SK-N-SH treated with all-trans-retinoic acid at 6 μM for 48 hours (cell line): ENCODE data around the gene PLXDC2.

Experiments
- ATAC-seq: fragments of 200-7000 bp; cut with Tn5 transposase; 3 replicates; pipeline ENCODE4 v1.9.1; 2020; ENCODE audit warnings: mild to moderate bottlenecking, moderate library complexity
- ARNTL ChIP-seq: fragments of 450-650 bp; formaldehyde crosslinking; IDR thresholded peaks from 2 replicates; pipeline ENCODE4 v1.5.0; 2020; ENCODE audit warnings: low read depth, mild to moderate bottlenecking, moderate library complexity, borderline replicate concordance
- BACH2 ChIP-seq: fragments of 250-450 bp; sonication (Bioruptor Pico); IDR thresholded peaks from 2 replicates; pipeline ENCODE4 v1.9.0; 2021; ENCODE audit warnings: mild to moderate bottlenecking, borderline replicate concordance
- CREB5 ChIP-seq: fragments of 250-450 bp; sonication (Bioruptor Pico); IDR thresholded peaks from 2 replicates; pipeline ENCODE4 v1.5.1; 2020; ENCODE audit warnings: low read depth, mild to moderate bottlenecking, moderate library complexity
- CSDC2 ChIP-seq: fragments of 250-450 bp; sonication (Bioruptor Pico); IDR thresholded peaks from 2 replicates; pipeline ENCODE4 v1.5.0; 2020; ENCODE audit warnings: mild to moderate bottlenecking, moderate library complexity
- ESRRG ChIP-seq: fragments of 250-450 bp; sonication (Bioruptor Pico); IDR thresholded peaks from 2 replicates; pipeline ENCODE4 v1.6.1; 2021; ENCODE audit warnings: mild to moderate bottlenecking
- GLIS3 ChIP-seq: fragments of 250-450 bp; sonication (Bioruptor Pico); IDR thresholded peaks from 2 replicates; pipeline ENCODE4 v1.5.0; 2020; ENCODE audit warnings: mild to moderate bottlenecking, moderate library complexity
- OSR1 ChIP-seq: fragments of 250-450 bp; sonication (Bioruptor Pico); IDR thresholded peaks from 2 replicates; pipeline ENCODE4 v1.8.0; 2022; ENCODE audit warnings: moderate library complexity, mild to moderate bottlenecking, inconsistent platforms
- PATZ1 ChIP-seq: fragments of 250-450 bp; sonication (Bioruptor Pico); IDR thresholded peaks from 2 replicates; pipeline ENCODE4 v1.8.0; 2020; ENCODE audit warnings: mild to moderate bottlenecking, moderate library complexity, borderline replicate concordance
- POU6F1 ChIP-seq: fragments of 250-450 bp; sonication (Bioruptor Pico); IDR thresholded peaks from 2 replicates; pipeline ENCODE4 v1.8.0; 2021; ENCODE audit warnings: low read depth, mild to moderate bottlenecking, moderate library complexity, borderline replicate concordance
- RARB ChIP-seq: fragments of 250-450 bp; sonication (Bioruptor Pico); IDR thresholded peaks from 2 replicates; pipeline ENCODE4 v1.8.0; 2021; ENCODE audit warnings: mild to moderate bottlenecking, moderate library complexity
- SNAI2 ChIP-seq: fragments of 250-450 bp; sonication (Bioruptor Pico); IDR thresholded peaks from 2 replicates; pipeline ENCODE4 v1.5.0; 2020; ENCODE audit warnings: mild to moderate bottlenecking, moderate library complexity
- TCF4 ChIP-seq: fragments of 250-450 bp; sonication (Bioruptor Pico); IDR thresholded peaks from 2 replicates; pipeline ENCODE4 v1.8.0; 2021; ENCODE audit warnings: mild to moderate bottlenecking, moderate library complexity, borderline replicate concordance
- TOX ChIP-seq: fragments of 250-450 bp; sonication (Bioruptor Pico); IDR thresholded peaks from 2 replicates; pipeline ENCODE4 v1.8.0; 2021; ENCODE audit warnings: mild to moderate bottlenecking, moderate library complexity, borderline replicate concordance
- ZC3H10 ChIP-seq: fragments of 250-450 bp; sonication (Bioruptor Pico); IDR thresholded peaks from 2 replicates; pipeline ENCODE4 v1.5.1; 2021; ENCODE audit warnings: mild to moderate bottlenecking, moderate library complexity
- ZFP3 ChIP-seq: fragments of 250-450 bp; sonication (Bioruptor Pico); IDR thresholded peaks from 2 replicates; pipeline ENCODE4 v1.5.0; 2020; ENCODE audit warnings: mild to moderate bottlenecking, moderate library complexity
- ZFP30 ChIP-seq: fragments of 450-650 bp; formaldehyde crosslinking; IDR thresholded peaks from 2 replicates; pipeline ENCODE4 v1.5.0; 2022; ENCODE audit warnings: mild to moderate bottlenecking, moderate library complexity
- ZNF565 ChIP-seq: fragments of 450-650 bp; formaldehyde crosslinking; conservative IDR thresholded peaks from 2 replicates; pipeline ENCODE4 v1.5.0; 2020; ENCODE audit warnings: low read depth, mild to moderate bottlenecking, moderate library complexity
- ZNF8 ChIP-seq: fragments of 450-650 bp; formaldehyde crosslinking; IDR thresholded peaks from 2 replicates; pipeline ENCODE4 v1.5.0; 2020; ENCODE audit warnings: mild to moderate bottlenecking, moderate library complexity
- TF ChIP-seq, protein P1 (sequence below): fragments of 250-450 bp; sonication (Bioruptor Pico); IDR thresholded peaks from 2 replicates; pipeline ENCODE4 v1.5.0; 2020; ENCODE audit warnings: mild to moderate bottlenecking, moderate library complexity
- TF ChIP-seq, protein P2 (sequence below): fragments of 250-450 bp; sonication (Bioruptor Pico); IDR thresholded peaks from 2 replicates; pipeline ENCODE4 v1.5.1; 2021; ENCODE audit warnings: mild to moderate bottlenecking, moderate library complexity

PLXDC2 gene

DNA sequence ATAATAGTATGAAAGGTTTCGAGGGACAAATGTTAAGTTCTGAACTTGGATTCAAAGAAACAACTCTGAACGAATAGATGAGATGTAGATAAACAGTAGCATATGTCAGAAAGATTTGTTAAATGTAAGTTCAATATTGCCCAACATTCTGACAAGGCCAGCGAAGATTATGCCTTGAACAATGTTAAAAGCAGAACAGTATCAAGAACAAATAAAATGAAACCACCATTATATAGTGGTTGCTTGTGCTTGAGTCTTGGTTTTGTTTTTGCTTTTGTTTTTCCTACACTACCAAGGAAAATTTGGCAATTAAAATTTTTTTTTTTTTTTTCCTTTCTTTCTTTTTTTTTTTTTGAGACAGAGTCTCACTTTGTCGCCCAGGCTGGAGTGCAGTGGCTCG lies 66.4 kb downstream of the PLXDC2 start:
- no peak for ATAC-seq
- TF ChIP-seq OSR1 (no peak), ZNF565 (CRISPR knock-in tag) (no peak), PATZ1 (CRISPR knock-in tag) (no peak), SNAI2 (no peak), RARB (no peak), CREB5 (no peak), ARNTL (CRISPR knock-in tag) (no peak), BACH2 (CRISPR knock-in tag) (no peak), ZFP3 (CRISPR knock-in tag) (no peak), CSDC2 (CRISPR knock-in tag) (no peak), ZFP30 (CRISPR knock-in tag) (no peak)

- ATAC-seq = no peak
- no peak for TF ChIP-seq TCF4 (CRISPR knock-in tag)
- no peak for TF ChIP-seq CSDC2 (CRISPR knock-in tag)
- TF ChIP-seq, protein P1, sequence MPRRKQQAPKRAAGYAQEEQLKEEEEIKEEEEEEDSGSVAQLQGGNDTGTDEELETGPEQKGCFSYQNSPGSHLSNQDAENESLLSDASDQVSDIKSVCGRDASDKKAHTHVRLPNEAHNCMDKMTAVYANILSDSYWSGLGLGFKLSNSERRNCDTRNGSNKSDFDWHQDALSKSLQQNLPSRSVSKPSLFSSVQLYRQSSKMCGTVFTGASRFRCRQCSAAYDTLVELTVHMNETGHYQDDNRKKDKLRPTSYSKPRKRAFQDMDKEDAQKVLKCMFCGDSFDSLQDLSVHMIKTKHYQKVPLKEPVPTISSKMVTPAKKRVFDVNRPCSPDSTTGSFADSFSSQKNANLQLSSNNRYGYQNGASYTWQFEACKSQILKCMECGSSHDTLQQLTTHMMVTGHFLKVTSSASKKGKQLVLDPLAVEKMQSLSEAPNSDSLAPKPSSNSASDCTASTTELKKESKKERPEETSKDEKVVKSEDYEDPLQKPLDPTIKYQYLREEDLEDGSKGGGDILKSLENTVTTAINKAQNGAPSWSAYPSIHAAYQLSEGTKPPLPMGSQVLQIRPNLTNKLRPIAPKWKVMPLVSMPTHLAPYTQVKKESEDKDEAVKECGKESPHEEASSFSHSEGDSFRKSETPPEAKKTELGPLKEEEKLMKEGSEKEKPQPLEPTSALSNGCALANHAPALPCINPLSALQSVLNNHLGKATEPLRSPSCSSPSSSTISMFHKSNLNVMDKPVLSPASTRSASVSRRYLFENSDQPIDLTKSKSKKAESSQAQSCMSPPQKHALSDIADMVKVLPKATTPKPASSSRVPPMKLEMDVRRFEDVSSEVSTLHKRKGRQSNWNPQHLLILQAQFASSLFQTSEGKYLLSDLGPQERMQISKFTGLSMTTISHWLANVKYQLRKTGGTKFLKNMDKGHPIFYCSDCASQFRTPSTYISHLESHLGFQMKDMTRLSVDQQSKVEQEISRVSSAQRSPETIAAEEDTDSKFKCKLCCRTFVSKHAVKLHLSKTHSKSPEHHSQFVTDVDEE (CRISPR knock-in tag) = no peak
- no peak for TF ChIP-seq TOX (CRISPR knock-in tag)
- TF ChIP-seq PATZ1 (CRISPR knock-in tag) = no peak
- TF ChIP-seq ZFP30 (CRISPR knock-in tag) = no peak
- no peak for TF ChIP-seq GLIS3 (CRISPR knock-in tag)
- TF ChIP-seq, protein P2, sequence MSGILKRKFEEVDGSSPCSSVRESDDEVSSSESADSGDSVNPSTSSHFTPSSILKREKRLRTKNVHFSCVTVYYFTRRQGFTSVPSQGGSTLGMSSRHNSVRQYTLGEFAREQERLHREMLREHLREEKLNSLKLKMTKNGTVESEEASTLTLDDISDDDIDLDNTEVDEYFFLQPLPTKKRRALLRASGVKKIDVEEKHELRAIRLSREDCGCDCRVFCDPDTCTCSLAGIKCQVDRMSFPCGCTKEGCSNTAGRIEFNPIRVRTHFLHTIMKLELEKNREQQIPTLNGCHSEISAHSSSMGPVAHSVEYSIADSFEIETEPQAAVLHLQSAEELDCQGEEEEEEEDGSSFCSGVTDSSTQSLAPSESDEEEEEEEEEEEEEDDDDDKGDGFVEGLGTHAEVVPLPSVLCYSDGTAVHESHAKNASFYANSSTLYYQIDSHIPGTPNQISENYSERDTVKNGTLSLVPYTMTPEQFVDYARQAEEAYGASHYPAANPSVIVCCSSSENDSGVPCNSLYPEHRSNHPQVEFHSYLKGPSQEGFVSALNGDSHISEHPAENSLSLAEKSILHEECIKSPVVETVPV (CRISPR knock-in tag) = no peak
- TF ChIP-seq ZNF8 = no peak
- TF ChIP-seq OSR1 = no peak
Observed at GRCh38 chr10:19888061-19888660, 71.9 kb downstream of the PLXDC2 start.

DNA sequence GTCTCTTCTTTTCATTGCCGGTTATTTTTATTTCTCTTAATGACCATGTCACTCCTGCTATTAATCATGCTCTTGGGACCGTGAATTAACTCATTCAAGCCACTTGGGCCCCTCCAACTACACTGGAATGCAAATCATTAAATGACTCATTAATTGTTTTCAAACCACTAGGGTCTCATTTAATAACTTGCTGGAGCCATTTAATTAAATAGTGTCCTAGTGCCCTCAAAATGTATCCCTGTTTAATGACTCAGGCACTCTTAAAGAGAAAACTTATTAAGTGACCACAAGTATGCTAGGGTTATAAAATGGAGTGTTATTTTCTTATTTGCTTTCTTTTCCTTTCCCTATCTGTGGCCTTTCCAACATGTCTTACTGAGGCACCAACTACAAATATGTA lies 73.0 kb downstream of the PLXDC2 start:
- TF ChIP-seq POU6F1 (CRISPR knock-in tag) (no peak), ZC3H10 (CRISPR knock-in tag) (peak; percentile 35; the same call in 1 of the 2 replicates), ARNTL (CRISPR knock-in tag) (no peak), ZNF8 (no peak), ESRRG (CRISPR knock-in tag) (no peak)
- no peak for ATAC-seq
